IPS DF 6.9 (cell line): ENCODE data around the gene ZNF766.
"Not testable (repeated sequence)": the region's sequence is repeated elsewhere in the genome, so short reads cannot be mapped to it uniquely, and the experiment has no call there.

Source experiments
- DNase-seq: peaks from one replicate; pipeline ENCODE4 v3.0.0-alpha.2; 2013; ENCODE audit warnings: low read depth, low spot score
- H3K27ac ChIP-seq: one replicate; pipeline ENCODE4 v1.5.1; 2013; ENCODE audit warnings: low read length, control low read depth
- H3K27me3 ChIP-seq: 2 replicates; pipeline ENCODE4 v1.6.1; 2013; ENCODE audit warnings: mild to moderate bottlenecking, low read length; ENCODE audit not compliant: control insufficient read depth, insufficient read depth
- H3K36me3 ChIP-seq: 2 replicates; pipeline ENCODE4 v1.6.1; 2013; ENCODE audit warnings: low read length; ENCODE audit not compliant: control insufficient read depth, insufficient read depth
- H3K4me1 ChIP-seq: 2 replicates; pipeline ENCODE4 v1.6.1; 2013; ENCODE audit warnings: low read length; ENCODE audit not compliant: control insufficient read depth, insufficient read depth
- H3K4me3 ChIP-seq: 2 replicates; pipeline ENCODE4 v1.5.1; 2013; ENCODE audit warnings: mild to moderate bottlenecking, low read length
- H3K9me3 ChIP-seq: 2 replicates; pipeline ENCODE4 v1.6.1; 2013; ENCODE audit warnings: low read length, inconsistent platforms; ENCODE audit not compliant: control insufficient read depth, insufficient read depth
- WGBS: extraction: QIAGEN DNeasy Blood & Tissue Kit; methylation state at CpG from one replicate; pipeline ENCODE4 v1.1.7; 2013; ENCODE audit warnings: mixed read lengths, missing lambda C conversion rate; ENCODE audit not compliant: insufficient read length, insufficient coverage; 5-methylcytosine and 5-hydroxymethylcytosine counted together

Gene ZNF766

GRCh38 chr19:52231154-52231910, 38.1 kb upstream of the ZNF766 start:
- no CpG with 5 or more reads among the region's 3 CpGs for WGBS
- peaks cover 16% of the 10 kb centered on the region; the same call in 1 of the 2 replicates for H3K36me3 ChIP-seq
- H3K27ac ChIP-seq, result no peak overlapping the region
- no peaks in the 10 kb centered on the region for H3K9me3 ChIP-seq
- no peaks in the 10 kb centered on the region for H3K4me1 ChIP-seq
- no peaks in the 10 kb centered on the region for H3K27me3 ChIP-seq
- no peak overlapping the region for H3K4me3 ChIP-seq
- DNase-seq, result no peak

GRCh38 chr19:52234406-52234805, 35.0 kb upstream of the ZNF766 start:
- no peak overlapping the region for H3K27ac ChIP-seq
- no peaks in the 10 kb centered on the region for H3K27me3 ChIP-seq
- H3K4me3 ChIP-seq, result no peak overlapping the region
- no peaks in the 10 kb centered on the region for H3K36me3 ChIP-seq
- no peak for DNase-seq
- no CpG with 5 or more reads among the region's 2 CpGs for WGBS
- no peaks in the 10 kb centered on the region for H3K4me1 ChIP-seq
- H3K9me3 ChIP-seq, result no peaks in the 10 kb centered on the region

- Histone ChIP-seq H3K36me3 (no peaks in the 10 kb centered on the region), H3K27me3 (no peaks in the 10 kb centered on the region), H3K9me3 (no peaks in the 10 kb centered on the region), H3K4me3 (no peak overlapping the region), H3K27ac (no peak overlapping the region), H3K4me1 (no peaks in the 10 kb centered on the region)
- DNase-seq, result no peak
- no CpG with 5 or more reads among the region's 2 CpGs for WGBS
These were observed 32.2 kb upstream of the ZNF766 start for GRCh38 chr19:52237197-52237596.

- no CpG with 5 or more reads among the region's 8 CpGs for WGBS
- H3K9me3 ChIP-seq, result no peaks in the 10 kb centered on the region
- H3K27ac ChIP-seq, result no peak overlapping the region
- H3K27me3 ChIP-seq, result no peaks in the 10 kb centered on the region
- DNase-seq, result peak; percentile 48
- no peak overlapping the region for H3K4me3 ChIP-seq
- H3K4me1 ChIP-seq, result no peaks in the 10 kb centered on the region
- no peaks in the 10 kb centered on the region for H3K36me3 ChIP-seq
These were observed 31.5 kb upstream of the ZNF766 start for GRCh38 chr19:52237771-52238400.

- DNase-seq, result no peak
- Histone ChIP-seq H3K4me3 (no peak overlapping the region), H3K9me3 (no peaks in the 10 kb centered on the region), H3K27me3 (no peaks in the 10 kb centered on the region), H3K27ac (no peak overlapping the region), H3K4me1 (no peaks in the 10 kb centered on the region), H3K36me3 (no peaks in the 10 kb centered on the region)
- WGBS, result no CpG with 5 or more reads among the region's 12 CpGs
These were observed 25.4 kb upstream of the ZNF766 start for GRCh38 chr19:52244021-52244420.

GRCh38 chr19:52248241-52248640, 21.1 kb upstream of the ZNF766 start:
- H3K27me3 ChIP-seq, result no peaks in the 10 kb centered on the region
- H3K9me3 ChIP-seq, result no peaks in the 10 kb centered on the region
- no peaks in the 10 kb centered on the region for H3K36me3 ChIP-seq
- WGBS, result no CpG with 5 or more reads among the region's 6 CpGs
- DNase-seq, result peak; percentile 39
- H3K27ac ChIP-seq, result no peak overlapping the region
- no peak overlapping the region for H3K4me3 ChIP-seq
- H3K4me1 ChIP-seq, result no peaks in the 10 kb centered on the region

GRCh38 chr19:52258426-52258825, 11.0 kb upstream of the ZNF766 start:
- no peaks in the 10 kb centered on the region for H3K4me1 ChIP-seq
- no peak overlapping the region for H3K27ac ChIP-seq
- H3K4me3 ChIP-seq, result no peak overlapping the region
- no peaks in the 10 kb centered on the region for H3K36me3 ChIP-seq
- H3K9me3 ChIP-seq, result no peaks in the 10 kb centered on the region
- no CpG with 5 or more reads among the region's 5 CpGs for WGBS
- H3K27me3 ChIP-seq, result 0 out of 2 replicates have a peak, but pooled peaks cover 2% of the 10 kb centered on the region
- no peak for DNase-seq

GRCh38 chr19:52265556-52265955, 3.8 kb upstream of the ZNF766 start:
- not testable (repeated sequence) for H3K4me1 ChIP-seq, DNase-seq, H3K4me3 ChIP-seq, H3K27me3 ChIP-seq, H3K9me3 ChIP-seq, H3K36me3 ChIP-seq, H3K27ac ChIP-seq
- no CpG with 5 or more reads among the region's 6 CpGs for WGBS

GRCh38 chr19:52270266-52270885, 989 bp downstream of the ZNF766 start:
- Histone ChIP-seq H3K27ac (no peak overlapping the region), H3K27me3 (no peaks in the 10 kb centered on the region), H3K36me3 (peaks cover 7% of the 10 kb centered on the region; the same call in 1 of the 2 replicates), H3K9me3 (no peaks in the 10 kb centered on the region), H3K4me3 (peak overlapping the region; percentile 100), H3K4me1 (no peaks in the 10 kb centered on the region)
- no CpG with 5 or more reads among the region's 11 CpGs for WGBS
- DNase-seq, result no peak

- peaks cover 7% of the 10 kb centered on the region; the same call in 1 of the 2 replicates for H3K36me3 ChIP-seq
- H3K4me1 ChIP-seq, result peaks cover 2% of the 10 kb centered on the region; the same call in 1 of the 2 replicates
- no peaks in the 10 kb centered on the region for H3K27me3 ChIP-seq
- no peak overlapping the region for H3K27ac ChIP-seq
- no peak overlapping the region for H3K4me3 ChIP-seq
- H3K9me3 ChIP-seq, result no peaks in the 10 kb centered on the region
- DNase-seq, result no peak
- no CpG with 5 or more reads among the region's 2 CpGs for WGBS
These were observed 3.9 kb downstream of the ZNF766 start for GRCh38 chr19:52273301-52273700.
